Fibroblast of skin of right biceps (primary cell): ENCODE data around the gene FAM110C.
"Not testable (repeated sequence)": the region's sequence is repeated elsewhere in the genome, so short reads cannot be mapped to it uniquely, and the experiment has no call there.

Source experiments
- DNase-seq: peaks from one replicate; pipeline ENCODE4 v3.0.0-alpha.2; 2013

FAM110C gene, protein sequence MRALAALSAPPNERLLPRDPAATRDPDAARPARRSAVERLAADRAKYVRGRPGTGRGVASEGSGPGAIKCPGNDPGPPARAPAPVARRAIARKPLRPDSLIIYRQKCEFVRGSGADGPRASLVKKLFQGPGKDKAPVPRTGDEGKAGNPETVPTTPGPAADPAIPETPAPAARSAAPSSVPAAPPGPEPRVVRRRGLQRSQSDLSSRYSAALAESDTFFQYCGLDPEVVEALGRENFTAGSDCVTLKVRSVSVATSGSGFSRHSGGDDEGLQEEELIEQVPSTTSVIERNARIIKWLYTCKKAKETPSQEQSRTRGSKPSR

DNA sequence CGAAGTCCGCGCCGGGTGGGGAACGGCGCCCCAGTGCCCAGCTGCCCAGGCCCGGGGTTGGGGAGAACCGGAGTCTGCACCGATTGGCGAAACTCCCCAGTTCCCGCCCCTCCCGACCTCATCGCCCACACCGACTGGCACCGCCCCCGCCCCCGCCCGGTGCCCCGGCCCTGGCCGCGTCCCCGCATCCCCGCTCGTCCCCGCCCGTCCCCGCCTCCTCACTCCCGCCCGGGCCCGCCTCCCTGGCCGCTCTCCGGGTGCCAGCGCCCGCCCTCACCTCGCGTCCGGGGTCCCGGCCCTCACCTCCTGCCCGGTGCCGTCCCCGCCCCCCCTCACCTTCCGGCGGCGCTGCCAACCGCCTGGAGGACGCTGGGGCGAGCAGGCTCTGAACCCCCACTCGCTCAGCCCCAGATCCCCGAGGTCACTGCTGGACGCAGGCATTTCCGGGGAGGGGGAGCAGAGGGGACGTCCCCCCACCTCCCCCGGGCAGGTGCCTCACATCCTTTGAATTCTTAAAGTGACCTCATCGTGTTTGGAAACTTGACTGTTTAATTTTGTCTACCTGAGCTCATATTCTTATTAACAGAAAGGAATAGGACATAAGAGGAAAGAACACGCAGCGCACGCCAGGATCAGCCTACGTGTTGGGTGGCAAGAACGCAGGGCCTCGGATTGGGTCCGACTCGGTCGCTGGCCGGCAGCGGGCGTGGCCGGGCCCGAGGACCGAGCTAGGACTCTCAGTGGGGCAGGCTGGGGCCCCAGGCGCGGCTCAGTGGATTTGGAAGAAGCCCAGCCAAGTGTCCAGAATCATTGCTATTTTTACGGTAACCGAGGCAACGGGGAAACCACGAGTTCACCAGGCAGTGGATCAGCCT is at the start of gene FAM110C:
TSS of gene FAM110C (minus strand) at position 35 of the 875 bp plus-strand sequence. CDS start 120 bp downstream, outside the sequence.
- DNase-seq = peak; percentile 0

DNA sequence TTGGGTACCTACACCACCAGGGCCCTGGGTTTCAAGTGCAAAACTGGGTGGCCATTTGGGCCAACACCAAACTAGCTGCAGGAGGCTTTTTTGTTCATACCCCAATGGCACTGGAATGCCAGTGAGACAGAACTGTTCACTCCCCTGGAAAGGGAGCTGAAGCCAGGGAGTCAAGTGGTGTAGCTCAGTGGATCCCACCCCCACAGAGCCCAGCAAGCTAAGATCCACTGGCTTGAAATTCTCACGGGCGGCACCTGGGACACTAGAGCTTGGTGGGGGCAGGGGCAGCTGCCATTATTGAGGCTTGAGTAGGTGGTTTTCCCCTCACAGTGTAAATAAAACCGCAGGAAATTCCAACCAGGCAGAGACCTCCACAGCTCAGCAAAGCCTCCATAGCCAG is 46.0 kb upstream of the FAM110C start:
- DNase-seq = no peak

DNA sequence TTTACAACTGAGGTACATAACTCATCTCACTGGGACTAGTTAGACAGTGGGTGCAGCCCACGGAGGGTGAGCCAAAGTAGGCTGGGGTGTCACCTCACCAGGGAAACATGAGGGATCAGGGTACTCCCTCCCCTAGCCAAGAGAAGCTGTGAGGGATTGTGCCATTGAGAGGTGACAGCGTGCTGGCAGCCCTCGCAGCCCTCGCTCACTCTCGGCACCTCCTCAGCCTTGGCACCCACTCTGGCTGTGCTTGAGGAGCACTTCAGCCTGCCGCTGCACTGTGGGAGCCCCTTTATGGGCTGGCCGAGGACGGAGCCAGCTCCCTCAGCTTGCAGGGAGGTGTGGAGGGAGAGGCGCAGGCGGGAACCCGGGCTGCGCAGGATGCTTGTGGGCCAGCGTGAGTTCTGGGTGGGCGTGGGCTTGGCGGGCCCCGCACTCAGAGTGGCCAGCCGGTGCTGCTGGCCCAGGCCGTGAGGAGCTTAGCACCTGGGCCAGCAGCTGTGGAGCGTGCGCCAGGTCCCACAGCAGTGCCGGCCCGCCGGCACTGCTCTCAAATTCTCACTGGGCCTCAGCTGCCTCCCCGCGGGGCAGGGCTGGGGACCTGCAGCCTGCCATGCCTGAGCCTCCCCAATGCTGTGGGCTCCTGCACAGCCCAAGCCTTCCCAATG is 44.5 kb upstream of the FAM110C start:
- no peak for DNase-seq

DNA sequence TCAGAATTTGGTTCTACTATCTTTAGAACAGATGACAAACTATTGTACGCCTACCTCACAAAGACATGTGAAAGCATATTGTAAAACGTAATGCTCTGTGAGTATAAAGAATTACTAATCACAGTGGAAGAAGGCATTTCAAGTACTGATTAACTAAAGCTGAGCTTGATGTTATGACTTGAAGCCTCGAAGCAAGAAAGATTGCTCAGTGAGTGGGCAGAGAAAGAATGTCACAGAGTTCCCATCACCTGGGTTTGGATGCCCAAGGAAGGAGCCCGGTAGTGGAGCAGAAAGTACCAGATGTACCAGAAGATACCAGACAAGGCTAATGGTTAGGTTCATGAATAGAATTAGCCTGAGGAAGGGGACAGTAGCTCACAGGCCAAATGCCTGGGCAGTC is 39.5 kb upstream of the FAM110C start:
- no peak for DNase-seq

DNA sequence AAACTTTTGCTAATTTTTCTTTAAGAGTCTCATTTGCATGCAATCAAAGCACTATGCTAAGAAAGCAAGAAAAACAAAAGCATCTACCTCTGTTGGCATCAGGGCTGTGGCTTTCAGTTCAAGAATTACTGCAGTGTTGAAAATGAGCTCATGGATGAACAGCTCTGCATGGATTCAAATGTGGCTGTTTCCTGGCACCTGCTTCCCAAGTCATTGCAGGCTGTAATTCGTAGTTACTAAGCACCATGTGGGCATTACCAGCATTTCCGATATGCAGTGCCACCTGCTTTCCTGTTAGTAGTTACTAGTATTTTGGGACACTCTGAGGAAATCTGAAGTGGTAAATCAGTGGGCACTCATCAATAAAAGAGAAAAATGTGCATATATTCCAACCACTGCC is 37.8 kb upstream of the FAM110C start:
- no peak for DNase-seq

DNA sequence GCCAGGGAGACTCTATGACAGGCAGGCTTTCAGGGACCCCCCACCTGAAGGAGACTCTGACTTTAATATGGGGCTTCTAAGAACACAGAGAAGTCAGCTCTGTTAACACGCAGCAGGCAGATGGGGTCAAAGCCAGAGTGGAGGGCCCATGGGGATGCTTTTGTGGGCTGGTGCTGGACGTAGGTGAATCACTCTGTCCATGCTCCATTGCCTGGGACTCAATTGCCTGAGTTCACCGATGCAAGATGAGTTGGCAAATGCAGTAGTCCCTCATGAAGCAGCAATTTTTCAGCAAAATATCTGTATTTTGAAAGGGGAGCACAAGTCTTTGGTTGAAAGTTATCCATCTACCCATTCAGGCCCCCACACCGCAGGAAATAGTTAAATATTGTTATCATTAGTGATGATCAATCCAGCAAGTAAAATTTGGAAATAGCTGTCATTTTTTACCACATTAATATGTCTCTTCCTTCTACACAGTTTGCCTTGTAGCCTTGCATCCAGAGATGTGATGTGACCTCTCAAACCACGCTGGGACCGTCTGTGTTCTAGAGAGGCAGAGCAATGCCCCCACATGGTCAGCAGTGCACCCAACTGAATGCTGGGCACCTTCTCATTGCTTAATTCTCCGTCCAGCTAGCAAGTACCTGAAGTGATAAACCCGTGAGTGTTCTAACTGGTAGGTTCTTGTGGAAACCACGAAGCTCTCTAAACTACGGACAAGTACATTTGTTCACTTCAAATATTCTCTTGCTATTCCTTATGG is 34.8 kb upstream of the FAM110C start:
- DNase-seq = no peak

DNA sequence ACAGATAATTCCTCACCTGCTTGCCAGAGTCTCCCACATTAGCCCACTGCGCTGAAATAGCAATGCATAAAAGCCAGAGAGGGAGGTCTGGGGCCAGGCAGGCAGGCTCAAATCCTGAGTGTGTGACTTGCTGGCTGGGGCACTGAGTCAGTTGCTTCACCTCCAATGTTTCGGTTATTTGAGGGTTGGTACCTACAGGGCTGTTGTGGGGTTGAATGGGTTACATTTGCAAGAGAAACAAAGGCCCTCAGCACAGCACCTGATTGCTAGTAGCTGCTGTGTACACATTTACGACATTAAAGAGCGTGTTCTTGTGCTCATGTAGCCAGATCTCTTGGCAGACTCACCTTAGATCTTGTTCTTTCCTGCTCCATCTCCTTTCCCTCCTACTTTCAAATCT is 34.1 kb upstream of the FAM110C start:
- no peak for DNase-seq

DNA sequence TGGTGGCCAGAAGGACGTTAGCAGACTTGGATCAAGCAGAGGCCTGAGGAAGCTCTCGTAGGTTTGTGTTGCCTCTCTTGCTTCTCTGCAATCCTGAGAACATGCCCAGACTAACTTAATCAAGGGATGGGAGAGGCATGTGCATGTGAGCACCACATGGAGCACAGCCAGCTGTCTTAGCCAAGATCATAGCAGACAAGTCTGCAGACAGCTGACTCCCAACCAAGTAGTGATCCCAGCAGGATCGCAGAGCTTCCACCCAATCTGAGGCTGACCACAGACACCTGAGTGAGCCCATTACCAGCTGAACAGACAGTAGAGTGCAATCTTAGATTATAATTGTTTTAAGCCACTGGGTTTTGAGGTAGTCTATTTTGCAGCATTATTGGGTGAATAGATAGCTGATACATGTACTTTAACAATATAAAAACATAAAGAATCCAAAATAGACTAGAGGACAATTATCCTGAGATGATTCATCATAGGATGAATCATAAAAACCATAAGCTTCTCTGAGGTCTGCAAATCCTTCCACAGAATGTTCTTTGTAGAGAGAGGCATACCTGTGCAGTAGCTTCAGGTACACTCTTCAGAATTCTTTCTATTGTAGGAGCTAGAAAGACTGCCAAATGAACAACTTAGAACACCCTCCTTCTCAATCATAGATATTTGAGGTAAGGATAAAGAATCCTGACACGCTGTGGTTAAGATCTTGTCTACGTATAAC is 25.2 kb upstream of the FAM110C start:
- DNase-seq = no peak

DNA sequence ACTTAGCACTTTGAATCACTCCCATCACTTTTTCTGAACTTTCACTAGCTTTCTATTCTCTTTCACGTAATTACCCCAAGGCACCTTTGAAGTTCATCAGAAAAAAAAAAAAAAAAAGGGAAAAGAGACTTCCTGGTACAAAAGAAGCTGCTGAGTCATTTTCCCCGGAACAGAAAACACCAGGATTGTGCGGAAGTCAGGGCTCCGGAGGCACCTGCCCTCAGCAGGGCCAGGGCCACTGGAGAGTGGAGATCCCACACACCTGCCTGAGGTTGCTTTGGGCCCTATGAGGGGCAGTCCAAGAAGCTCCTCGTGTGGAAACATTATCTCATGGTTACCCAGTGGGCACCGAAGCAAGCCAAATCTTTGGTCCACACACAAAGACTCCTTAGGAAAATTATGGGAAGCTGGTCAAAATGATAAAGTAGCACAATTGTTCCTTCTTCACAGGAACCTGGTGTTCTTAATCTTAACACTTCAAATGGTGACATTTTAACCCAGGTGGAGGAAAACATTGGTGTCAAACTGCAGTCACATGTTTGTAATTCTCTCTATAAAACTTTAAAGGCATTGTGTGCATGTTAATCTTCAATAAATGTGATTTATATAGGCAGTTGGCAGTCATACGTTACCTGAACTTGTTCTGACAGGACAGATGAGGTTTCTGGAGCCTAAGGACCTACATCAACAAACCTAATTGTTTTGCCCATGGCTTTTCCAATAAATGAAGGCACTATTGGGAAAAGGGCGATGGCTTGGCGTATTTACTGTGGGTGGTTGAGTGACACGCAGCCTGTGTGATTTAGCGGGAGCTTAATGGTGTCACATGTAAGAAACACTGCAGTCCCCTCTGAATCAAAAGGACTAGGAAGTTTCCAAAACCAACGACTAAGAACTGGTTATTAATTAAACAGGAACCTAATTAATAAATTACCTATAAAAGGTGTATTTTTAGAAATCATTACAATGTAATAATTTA is 23.4 kb upstream of the FAM110C start:
- DNase-seq = no peak

DNA sequence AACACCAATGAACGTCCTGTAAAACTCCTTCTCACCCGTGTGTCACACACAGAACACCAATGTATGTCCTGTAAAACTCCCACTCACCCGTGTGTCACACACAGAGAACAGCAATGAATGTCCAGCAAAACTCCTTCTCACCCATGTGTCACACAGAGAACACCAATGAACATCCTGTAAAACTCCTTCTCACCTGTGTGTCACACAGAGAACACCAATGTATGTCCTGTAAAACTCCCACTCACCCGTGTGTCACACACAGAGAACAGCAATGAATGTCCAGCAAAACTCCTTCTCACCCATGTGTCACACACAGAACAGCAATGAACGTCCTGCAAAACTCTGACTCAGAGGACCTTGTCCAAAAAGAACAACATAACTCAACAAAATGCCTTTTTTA is 22.3 kb upstream of the FAM110C start:
- DNase-seq = not testable (repeated sequence)

DNA sequence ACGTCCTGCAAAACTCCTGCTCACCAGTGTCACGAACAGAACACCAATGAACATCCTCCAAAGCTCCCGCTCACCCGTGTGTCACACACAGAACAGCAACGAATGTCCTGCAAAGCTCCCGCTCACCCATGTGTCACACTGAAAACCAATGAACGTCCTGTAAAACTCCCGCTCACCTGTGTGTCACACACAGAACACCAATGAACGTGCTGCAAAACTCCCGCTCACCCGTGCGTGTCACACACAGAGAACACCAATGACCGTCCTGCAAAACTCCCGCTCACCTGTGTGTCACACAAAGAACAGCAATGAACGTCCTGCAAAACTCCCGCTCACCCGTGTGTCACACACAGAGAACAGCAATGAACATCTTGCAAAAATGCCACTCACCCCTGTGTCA is 20.5 kb upstream of the FAM110C start:
- no peak for DNase-seq

DNA sequence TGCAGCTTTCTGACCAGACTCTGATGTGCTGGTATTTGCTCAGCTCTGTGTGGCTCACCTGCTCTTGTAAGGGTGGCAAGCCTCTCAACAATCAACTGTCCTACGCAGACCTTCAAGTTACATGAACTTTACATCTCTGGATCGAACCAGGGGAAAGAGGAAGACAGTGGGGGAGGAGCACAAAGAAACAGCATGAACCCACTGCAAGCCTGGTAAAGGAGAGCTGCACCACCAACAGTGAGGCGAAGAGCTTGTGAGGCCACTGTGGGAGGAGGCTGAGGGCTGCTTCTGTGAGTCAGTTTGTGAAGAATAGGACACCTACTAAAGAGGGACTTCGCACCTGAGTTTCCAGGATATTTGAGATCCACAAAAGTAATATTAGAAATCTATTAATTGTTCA is 18.8 kb upstream of the FAM110C start:
- no peak for DNase-seq

DNA sequence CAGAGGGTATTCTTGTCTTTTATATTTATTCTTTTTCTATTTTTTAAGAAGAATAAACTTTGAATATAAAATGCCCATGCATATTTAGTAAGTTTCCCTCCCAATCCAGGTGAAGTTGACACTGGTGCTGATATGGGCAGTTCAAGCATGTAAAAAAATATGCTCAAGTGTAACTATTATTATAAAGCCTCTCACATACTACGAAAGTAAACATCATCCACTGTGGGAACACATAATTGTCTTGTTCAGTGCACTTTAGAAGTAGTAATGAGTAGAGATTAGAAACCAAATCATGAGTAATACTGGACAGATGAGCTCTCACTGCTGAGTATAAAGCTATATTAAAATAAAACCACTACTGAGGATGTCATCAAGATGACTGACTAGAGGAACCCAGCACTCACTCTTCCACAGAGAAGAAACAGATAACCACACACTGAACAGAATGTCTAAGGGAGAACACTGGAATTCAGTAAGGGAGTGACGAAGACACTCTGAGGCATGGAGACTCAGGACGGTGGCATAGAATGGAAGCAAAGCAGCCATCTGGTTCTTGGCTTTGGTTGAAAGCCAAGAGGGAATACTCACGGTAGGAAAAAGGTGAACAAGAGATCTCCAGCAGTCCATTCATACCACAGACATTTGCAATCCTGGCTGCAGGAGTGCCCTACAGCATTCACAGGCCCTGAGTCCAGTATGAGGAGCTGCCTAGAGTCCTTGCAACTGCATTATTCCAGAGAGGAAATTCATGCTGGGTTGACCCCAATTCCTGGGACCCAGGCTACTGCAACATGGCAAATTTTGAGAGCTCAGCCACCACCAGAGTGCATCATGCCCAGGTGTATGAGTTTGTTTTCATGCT is 9.5 kb upstream of the FAM110C start:
- DNase-seq = no peak

DNA sequence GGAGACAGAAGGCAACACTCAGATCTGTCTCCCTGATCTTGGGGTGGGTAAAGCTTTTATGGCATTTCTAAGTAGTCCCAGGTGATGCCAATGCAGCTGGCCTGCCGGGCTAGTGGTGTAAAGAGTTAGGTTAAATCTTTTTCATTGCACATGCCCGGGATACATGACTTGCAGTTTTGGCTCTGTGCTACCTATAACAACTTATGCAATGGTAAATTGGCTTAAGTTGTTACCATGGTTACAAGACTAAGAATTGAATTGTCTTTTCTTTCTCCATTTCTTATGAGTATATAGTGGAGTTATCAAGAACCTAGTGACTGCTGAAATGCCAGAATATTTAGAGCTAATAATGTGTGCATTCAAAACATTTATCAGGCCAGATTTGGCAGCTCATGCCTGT is 5.3 kb upstream of the FAM110C start:
- no peak for DNase-seq

DNA sequence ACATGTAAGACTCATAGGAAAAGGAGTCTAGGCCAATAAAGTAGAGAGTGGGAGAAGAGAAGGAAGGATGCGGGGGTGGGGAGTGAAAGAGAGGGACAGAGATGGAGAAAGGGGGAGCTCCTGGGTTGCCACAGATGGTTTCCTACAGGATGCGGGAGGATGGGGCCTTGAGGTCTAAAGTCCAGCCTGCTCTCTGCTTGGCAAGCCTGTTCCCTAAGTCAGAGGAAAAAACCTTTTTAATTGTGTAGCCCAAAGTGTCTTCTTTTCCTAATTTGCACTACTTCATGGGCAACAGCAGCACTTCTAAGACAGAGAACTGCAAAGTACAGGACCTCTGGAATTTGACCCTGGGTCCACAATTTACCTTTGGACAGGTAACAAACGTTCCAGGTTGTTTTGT is 1.4 kb upstream of the FAM110C start:
- DNase-seq = no peak

DNA sequence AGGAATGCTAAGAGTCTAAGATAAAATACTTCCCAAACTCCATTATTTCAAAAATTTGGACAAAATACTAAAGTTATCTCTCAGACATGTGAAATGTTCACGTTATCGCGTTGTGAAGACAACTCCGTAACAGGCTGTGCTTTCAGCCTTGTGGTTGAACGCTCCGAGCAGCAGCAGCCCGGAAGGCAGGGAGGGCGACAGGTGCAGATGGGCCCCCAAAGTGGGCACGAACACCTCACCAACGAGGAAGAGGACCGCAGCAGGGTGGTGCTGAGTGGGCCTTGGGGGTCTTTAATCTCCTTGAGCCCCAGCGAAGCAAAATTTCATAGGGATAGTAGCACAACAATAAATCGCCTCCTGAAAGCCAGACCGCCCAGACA is 1.0 kb upstream of the FAM110C start:
- DNase-seq = no peak

DNA sequence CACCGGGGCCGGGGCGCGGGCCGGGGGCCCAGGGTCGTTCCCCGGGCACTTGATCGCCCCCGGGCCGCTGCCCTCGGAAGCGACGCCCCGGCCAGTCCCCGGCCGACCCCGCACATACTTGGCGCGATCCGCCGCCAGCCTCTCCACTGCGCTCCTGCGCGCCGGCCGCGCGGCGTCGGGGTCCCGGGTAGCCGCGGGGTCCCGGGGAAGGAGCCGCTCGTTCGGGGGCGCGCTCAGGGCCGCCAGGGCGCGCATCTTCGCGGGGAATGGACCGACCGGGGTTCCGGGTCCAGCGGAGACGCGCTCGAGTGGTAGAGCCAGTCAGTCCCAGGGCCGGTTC is 204 bp downstream of the FAM110C start:
- no peak for DNase-seq

DNA sequence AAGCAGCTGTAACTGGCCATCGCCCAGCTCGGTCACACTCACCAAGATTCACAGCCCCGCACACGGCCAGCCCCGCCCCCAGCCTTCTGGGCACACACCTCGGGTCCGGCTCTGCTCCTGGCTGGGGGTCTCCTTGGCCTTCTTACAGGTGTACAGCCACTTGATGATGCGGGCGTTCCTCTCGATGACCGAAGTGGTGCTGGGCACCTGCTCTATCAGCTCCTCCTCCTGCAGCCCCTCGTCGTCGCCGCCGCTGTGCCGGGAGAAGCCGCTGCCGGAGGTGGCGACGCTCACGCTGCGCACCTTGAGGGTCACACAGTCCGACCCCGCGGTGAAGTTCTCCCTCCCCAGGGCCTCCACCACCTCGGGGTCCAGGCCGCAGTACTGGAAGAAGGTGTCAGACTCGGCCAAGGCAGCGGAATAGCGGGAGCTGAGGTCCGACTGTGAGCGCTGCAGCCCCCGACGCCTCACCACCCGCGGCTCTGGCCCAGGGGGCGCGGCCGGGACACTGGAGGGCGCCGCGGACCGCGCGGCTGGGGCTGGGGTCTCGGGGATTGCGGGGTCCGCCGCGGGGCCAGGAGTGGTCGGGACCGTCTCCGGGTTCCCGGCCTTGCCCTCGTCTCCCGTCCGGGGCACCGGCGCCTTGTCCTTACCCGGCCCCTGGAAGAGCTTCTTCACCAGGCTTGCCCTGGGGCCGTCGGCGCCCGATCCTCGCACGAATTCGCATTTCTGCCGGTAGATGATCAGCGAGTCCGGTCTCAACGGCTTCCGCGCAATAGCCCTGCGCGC is 769 bp downstream of the FAM110C start:
- no peak for DNase-seq

DNA sequence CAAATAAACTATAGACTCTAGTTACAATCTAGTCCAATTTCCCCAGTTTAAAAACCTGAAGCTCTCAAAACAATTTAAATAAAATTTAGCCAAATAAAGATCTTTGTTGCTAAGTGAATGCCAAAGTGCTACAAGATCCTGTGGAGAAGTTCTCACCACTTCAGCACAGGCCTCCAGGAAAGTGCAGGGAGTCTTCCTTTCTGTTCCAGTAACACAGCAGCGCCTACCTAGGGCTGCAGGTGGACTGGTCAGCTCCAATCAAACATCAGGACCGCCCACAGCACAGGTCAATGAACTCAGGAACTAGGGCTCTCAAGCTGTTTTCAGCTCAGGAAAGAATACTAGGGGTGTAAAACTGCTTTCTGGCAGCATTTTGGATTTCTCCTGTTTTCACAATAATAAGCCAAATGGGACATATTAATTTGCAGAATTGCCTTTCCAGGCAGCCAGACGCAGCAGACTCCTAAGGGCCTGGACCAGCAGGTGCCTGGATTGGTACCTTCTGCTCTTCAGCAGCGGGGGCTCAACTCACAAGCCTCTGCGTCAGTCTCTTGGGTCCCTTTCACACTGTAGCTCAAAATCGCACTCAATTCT is 1.5 kb downstream of the FAM110C start:
- no peak for DNase-seq
